Cardiac septum (tissue), 1 donor: ENCODE results near the gene LIN52. TPM values are rescaled to one million over a fixed set of nuclear protein-coding genes. Genes with fewer than 3 reads are reported as not detected.

Source experiments
- DNase-seq: peaks from one replicate; pipeline ENCODE4 v3.0.0-alpha.2; 2020; ENCODE audit warnings: low spot score
- intact Hi-C: fragments of 100-400 bp; cut with DNase I; formaldehyde crosslinking; loops from one replicate; pipeline ENCODE4 v1.14.0; 2022
- total RNA-seq: library from RNA; stranded (reverse); fragmentation: NEBNext Ultra II Directional; extraction: Animal tissue kit (Norgen Biotek cat#: 25700); gene quantifications from one replicate; pipeline ENCODE4 v1.2.1, GENCODE V29; 2021
- donor health status: DM: no; HTN: no; CAD: no.

LIN52 gene
- total RNA-seq, 1 donor from 2014 or later: 7.4 TPM

DNA sequence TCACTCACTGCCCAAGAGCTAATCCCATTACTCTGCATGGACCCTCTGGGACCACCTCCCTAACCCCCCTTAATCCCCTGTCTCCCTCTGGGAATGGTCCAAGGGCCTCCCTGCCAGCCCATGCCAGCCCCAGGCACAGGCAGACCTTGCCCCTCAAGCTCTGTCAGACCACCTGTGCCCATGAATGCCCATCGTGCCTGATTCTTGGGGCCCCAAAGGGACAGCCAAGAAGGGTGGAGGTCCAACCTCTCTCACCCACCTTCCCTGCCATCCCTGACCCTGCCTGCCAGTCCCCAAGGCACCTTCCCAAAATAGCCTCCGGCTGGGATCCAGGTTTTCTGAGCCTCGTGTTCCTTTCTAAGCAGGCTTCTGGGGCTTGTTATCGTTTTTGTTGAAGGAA lies 133.7 kb downstream of the LIN52 start:
- intact Hi-C loops: loop anchor here (2.0 kb wide), 1 partner anchor 32 kb away; no protein-coding TSS in a partner anchor
- DNase-seq: no peak

DNA sequence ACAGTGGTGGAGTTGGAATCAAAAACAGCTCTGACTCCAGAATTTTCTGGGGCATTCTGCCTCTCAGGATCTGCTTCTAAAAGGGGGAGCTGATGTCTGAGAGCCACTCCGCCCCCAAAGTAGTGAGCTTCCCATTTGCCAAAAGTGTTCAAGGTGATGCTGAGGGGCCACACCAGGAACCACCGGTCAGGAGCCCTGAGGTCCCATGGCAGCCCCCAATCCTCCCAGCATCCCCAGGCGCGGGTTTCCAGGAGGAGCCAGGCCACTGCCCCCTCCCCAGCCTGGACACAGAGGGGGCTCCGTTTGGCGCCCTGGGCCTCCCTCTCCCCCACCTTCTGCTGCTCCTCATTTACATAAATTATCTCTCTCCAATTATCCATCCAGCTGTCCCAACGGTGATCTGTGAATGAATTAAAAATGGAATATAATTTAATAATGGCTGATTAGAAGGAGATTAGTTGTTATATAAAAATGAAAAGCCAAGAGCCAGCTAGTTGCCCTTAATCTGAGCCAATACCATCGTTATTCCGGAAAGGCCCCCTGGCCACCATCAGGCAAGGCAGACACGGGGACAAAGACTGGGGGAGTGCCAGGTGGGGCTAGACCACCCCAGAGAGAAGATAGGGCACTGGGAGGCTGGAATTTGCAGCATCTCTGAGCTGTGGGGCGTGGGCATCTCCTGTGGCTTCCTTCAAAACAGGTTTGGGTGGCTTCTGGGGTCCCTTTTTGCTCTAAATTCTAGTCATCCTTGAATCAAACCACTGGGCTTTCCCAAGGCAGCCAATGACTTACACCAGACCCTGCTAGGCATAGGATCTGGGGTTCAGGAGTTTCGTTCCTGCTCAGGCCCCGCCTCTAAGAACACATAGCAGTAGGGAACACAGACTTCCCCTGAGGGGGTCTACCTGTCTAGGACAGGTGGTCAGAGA lies 134.8 kb downstream of the LIN52 start:
- intact Hi-C loops: loop anchor here (2.0 kb wide), 1 partner anchor 31 kb away; no protein-coding TSS in a partner anchor
- DNase-seq: no peak

DNA sequence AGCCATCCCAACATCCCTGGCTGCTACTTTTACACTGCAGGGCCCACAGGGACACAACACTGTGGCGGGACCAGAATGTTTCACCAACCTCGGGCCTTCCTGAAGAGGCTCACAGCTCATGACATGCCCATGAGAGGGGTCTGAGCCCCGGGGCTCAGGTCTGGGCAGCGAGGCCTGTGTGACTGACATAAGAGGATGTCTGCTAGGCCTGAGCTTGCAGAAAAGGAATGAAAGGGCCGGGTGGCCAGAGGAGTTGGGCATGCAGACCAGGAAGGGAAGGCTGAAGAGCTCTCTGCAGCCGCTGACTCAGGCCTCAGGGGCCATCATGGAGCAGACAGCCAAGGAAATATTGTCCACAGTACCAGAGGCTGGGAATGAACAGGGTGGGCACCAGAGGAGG lies 136.2 kb downstream of the LIN52 start:
- DNase-seq: no peak
- intact Hi-C loops: no loop called here

- intact Hi-C loops: no loop called here
These were observed 137.0 kb downstream of the LIN52 start for GRCh38 chr14:74221741-74222140.

GRCh38 chr14:74223016-74223415 lies 138.3 kb downstream of the LIN52 start:
- no peak for DNase-seq
- intact Hi-C loops: no loop called here

More at GRCh38 chr14:74221741-74222140, 137.0 kb downstream of the LIN52 start:
- DNase-seq: no peak

DNA sequence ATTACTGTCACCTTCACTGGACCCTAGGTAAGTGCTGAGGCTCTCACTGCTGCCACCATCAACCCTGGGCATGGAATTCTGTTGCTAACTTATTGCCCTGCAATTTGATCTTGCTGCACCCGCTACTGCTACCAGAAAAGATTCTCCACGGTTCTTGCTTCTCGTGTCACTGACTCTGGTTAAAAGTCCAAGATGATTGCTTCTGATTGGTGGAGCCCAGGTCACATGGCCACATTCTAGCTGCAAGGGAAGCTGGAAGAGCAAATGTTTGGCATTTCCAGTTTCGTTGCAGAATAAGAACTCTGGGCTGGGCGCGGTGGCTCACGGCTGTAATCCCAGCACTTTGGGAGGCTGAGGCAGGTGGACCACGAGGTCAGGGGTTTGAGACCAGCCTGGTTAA lies 147.0 kb downstream of the LIN52 start:
- DNase-seq: no peak
- intact Hi-C loops: no loop called here

GRCh38 chr14:74235017-74235416 lies 150.3 kb downstream of the LIN52 start:
- no peak for DNase-seq
- intact Hi-C loops: no loop called here

GRCh38 chr14:74237441-74237840 lies 152.7 kb downstream of the LIN52 start:
- no peak for DNase-seq
- intact Hi-C loops: no loop called here

GRCh38 chr14:74238974-74239847 lies 154.5 kb downstream of the LIN52 start, which contains the start of gene VSX2:
VSX2 (plus strand) TSS chr14:74239449; CDS start chr14:74239562, 113 bp downstream.
- no peak for DNase-seq
- intact Hi-C loops: no loop called here

DNA sequence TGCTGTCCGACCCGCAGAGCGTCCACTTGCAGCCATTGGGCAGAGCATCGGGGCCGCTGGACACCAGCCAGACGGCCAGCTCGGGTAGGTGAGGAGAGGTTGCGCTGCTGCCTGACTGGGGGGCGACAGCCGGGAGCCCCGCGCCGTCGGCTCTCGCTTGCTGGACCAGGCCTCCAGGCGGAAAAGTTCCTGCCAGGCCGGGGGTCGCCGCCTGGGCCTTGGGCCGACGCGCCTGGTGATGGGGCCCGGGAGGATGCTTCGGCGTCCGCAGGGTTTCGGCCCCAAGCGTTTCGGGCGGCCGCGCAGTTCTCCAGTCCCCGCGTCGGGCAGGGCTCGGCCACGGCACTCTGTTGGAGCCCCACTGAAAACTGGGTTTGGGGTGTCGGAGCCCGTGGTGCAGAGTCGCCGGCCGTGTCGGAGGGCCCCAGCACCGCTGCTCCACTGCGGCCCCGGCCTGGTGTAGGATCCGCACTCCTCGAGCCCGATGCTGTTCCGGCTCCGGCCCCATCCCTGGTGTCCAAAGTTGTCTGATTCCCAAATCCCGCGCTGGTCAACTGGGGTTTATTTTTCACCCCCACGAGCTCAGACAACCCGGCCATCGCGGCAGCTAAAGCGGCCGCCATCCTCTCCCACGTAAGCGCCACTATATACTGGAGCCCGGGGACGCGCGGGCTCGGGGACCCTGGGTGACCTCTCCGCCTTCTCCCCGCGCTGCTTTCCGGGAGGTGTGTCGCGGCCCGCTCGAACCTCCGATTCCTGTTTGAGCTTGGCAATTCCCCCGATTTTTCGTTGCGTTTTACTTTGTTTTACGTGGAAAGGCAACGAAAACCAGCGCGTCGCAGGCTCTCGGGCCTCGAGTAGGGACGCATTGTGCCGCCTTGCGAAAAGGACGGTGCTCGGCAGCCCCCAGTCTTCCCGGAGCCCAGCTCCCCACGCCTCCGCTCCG lies 155.4 kb downstream of the LIN52 start:
- intact Hi-C loops: no loop called here

GRCh38 chr14:74240794-74241651 lies 156.3 kb downstream of the LIN52 start:
- no peak for DNase-seq
- intact Hi-C loops: no loop called here

More for the DNA sequence above, 155.4 kb downstream of the LIN52 start:
- DNase-seq: no peak

GRCh38 chr14:74241652-74242017 lies 156.9 kb downstream of the LIN52 start:
- no peak for DNase-seq
- intact Hi-C loops: no loop called here

GRCh38 chr14:74242021-74242779 lies 157.4 kb downstream of the LIN52 start:
- intact Hi-C loops: no loop called here
- no peak for DNase-seq

DNA sequence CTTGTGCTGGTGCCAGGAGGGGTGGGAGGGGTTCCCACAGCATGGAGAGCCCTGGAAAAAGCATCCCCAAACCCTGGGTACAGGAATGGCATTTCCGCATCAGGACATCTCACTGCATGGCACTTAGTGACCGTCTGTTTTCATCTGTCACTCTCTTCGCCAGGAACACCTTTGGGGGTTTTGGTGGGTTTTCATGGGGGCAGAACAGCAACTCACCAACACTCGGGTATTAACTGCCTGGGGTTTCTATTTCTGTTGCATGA lies 158.0 kb downstream of the LIN52 start:
- intact Hi-C loops: no loop called here
- no peak for DNase-seq

DNA sequence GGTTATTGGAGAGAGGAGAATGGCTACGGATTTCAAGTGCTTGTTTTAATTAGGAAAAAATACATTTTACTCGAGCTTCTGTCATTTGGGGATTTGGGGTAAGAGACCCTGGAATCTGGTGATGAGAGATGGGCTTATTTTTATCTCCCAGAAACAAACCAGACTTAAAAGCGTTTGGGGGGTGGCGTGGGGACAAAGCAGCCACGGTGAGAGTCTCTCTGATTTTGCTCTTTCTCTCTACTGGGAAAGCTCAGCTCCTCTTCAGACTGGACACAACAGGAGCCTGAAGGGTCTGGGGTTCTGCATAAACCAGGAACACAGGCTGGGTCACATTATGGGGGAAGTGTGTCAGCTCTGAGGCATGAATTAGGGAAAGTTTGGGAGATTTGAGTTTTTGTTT lies 158.3 kb downstream of the LIN52 start:
- intact Hi-C loops: no loop called here
- no peak for DNase-seq

DNA sequence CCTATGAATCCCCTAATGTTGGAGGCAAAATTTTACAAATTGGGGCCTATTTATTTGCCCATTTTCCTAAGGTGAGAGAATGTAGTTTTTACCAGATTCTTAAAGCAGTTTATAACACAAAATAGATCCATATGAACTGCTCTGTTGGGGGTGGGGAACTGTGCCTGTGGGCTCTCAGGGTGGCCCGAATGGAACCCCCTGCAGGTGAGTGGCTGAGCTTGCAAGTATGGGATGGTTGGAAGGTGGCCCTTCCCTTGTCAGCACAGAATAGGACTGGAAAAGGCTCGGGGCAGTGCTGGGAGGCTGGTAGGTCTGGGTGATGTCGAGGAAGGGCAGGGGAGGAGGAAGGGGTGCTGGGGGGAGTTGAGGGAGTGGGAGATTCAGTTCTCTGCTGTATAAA lies 159.4 kb downstream of the LIN52 start:
- intact Hi-C loops: no loop called here
- DNase-seq: no peak

DNA sequence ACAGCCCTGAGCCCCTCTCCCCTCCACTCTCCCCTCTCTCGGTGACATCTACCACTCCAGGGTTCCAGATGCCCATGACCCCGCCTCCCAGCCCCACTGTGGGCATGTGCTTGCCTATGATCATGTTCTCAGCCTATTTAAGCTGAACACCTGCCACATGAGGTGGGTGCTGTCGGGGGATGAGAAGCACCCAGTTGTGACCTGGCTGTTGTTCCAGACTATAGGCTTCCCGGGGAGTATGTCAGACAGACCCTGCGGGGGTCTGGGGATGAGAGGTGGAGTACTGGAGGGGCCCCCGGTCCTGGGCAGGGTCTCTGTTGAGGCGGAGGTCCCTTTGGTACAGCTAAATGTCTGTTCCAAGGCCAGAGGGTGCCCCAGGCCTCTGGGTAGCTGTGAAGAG lies 160.5 kb downstream of the LIN52 start:
- intact Hi-C loops: no loop called here
- DNase-seq: no peak

DNA sequence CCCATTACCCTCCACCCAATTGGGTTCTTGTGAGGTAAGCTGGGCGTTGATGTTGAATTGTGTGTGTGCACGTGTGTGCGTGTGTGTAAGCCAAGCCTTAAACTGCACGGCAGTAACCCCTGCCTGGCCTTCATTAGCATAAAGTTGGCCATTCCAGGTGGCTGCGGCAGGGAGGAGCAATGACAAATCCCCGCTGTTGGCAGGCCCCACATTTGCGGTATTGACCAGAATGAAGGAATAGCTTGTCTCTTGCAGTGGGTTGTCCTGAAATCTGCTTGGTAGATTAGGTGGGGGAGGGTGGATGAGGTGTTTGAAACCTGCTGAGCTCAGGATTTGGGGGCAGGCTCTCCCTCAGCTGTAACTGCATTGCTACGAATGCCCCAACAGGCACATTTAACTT lies 161.8 kb downstream of the LIN52 start:
- no peak for DNase-seq
- intact Hi-C loops: no loop called here
